Measurements from ENCODE around the gene PRF1. TPM values are rescaled to one million over a fixed set of nuclear protein-coding genes. Genes with fewer than 3 reads are reported as not detected.

Gene PRF1
- total and polyA plus RNA-seq, 7 donors, result 0.16 to 5.0 (median 1.5) TPM; not detected in 1

- no peak for DNase-seq
- WGBS, 2 donors, result 73 to 77% methylated on average over 5 of the region's 5 CpGs
- no peaks in the 10 kb centered on the region for H3K4me1 ChIP-seq
- no peaks in the 10 kb centered on the region for H3K9me3 ChIP-seq
- no peaks in the 10 kb centered on the region for H3K36me3 ChIP-seq
- no peak overlapping the region for H3K27ac ChIP-seq
- no peaks in the 10 kb centered on the region for H3K27me3 ChIP-seq
- intact Hi-C loops (cut with DNase I), result no loop called here
- TF ChIP-seq POLR2AphosphoS5 (IDR thresholded peaks at IDR 0.05) (no peak), POLR2A (IDR thresholded peaks at IDR 0.05) (no peak), EP300 (IDR thresholded peaks at IDR 0.05) (no peak), CTCF (IDR thresholded peaks at IDR 0.05) (no peak)
- H3K4me3 ChIP-seq, result no peak overlapping the region
Observed at GRCh38 chr10:70601746-70602145, 795 bp downstream of the PRF1 start.

- intact Hi-C loops (cut with DNase I), result no loop called here
- Histone ChIP-seq H3K36me3 (no peaks in the 10 kb centered on the region), H3K4me1 (no peaks in the 10 kb centered on the region), H3K4me3 (no peak overlapping the region), H3K9me3 (no peaks in the 10 kb centered on the region), H3K27me3 (no peaks in the 10 kb centered on the region), H3K27ac (no peak overlapping the region)
- no peak for DNase-seq
- TF ChIP-seq CTCF (IDR thresholded peaks at IDR 0.05) (no peak), POLR2A (IDR thresholded peaks at IDR 0.05) (no peak), EP300 (IDR thresholded peaks at IDR 0.05) (no peak), POLR2AphosphoS5 (IDR thresholded peaks at IDR 0.05) (no peak)
- WGBS, 2 donors, result 94 to 97% methylated on average over 24 of the region's 24 CpGs
Observed at GRCh38 chr10:70600512-70601395, 1.8 kb downstream of the PRF1 start.

GRCh38 chr10:70599791-70600190, 2.8 kb downstream of the PRF1 start:
- no peaks in the 10 kb centered on the region for H3K36me3 ChIP-seq
- 83 to 92% methylated on average over 4 of the region's 4 CpGs for WGBS, 2 donors
- intact Hi-C loops (cut with DNase I), result no loop called here
- H3K9me3 ChIP-seq, result no peaks in the 10 kb centered on the region
- no peak for TF ChIP-seq POLR2AphosphoS5 (IDR thresholded peaks at IDR 0.05)
- no peak for TF ChIP-seq CTCF (IDR thresholded peaks at IDR 0.05)
- no peak for TF ChIP-seq POLR2A (IDR thresholded peaks at IDR 0.05)
- no peak for TF ChIP-seq EP300 (IDR thresholded peaks at IDR 0.05)
- DNase-seq, result no peak
- H3K27ac ChIP-seq, result no peak overlapping the region
- H3K4me1 ChIP-seq, result no peaks in the 10 kb centered on the region
- no peak overlapping the region for H3K4me3 ChIP-seq
- H3K27me3 ChIP-seq, result no peaks in the 10 kb centered on the region

- no peak for DNase-seq
- Histone ChIP-seq H3K36me3 (no peaks in the 10 kb centered on the region), H3K27ac (no peak overlapping the region), H3K9me3 (no peaks in the 10 kb centered on the region), H3K4me1 (no peaks in the 10 kb centered on the region), H3K4me3 (no peak overlapping the region), H3K27me3 (no peaks in the 10 kb centered on the region)
- WGBS, 2 donors, result 93 to 94% methylated on average over 8 of the region's 8 CpGs
- intact Hi-C loops (cut with DNase I), result no loop called here
- TF ChIP-seq EP300 (IDR thresholded peaks at IDR 0.05) (no peak), POLR2A (IDR thresholded peaks at IDR 0.05) (no peak), POLR2AphosphoS5 (IDR thresholded peaks at IDR 0.05) (no peak), CTCF (IDR thresholded peaks at IDR 0.05) (no peak)
Observed at GRCh38 chr10:70599319-70599718, 3.2 kb downstream of the PRF1 start.
